GM12873 (cell line): ENCODE measurements around the gene CACNA1D.

Experiments used
- TF ChIP-seq, protein P1 (sequence below): IDR thresholded peaks from 2 replicates; pipeline ENCODE4 v1.5.1; 2012; ENCODE audit warnings: low read depth, mild to moderate bottlenecking, moderate library complexity, low read length, control low read depth; ENCODE audit not compliant: insufficient read depth; ENCODE audit errors: missing control alignments

Gene CACNA1D

DNA sequence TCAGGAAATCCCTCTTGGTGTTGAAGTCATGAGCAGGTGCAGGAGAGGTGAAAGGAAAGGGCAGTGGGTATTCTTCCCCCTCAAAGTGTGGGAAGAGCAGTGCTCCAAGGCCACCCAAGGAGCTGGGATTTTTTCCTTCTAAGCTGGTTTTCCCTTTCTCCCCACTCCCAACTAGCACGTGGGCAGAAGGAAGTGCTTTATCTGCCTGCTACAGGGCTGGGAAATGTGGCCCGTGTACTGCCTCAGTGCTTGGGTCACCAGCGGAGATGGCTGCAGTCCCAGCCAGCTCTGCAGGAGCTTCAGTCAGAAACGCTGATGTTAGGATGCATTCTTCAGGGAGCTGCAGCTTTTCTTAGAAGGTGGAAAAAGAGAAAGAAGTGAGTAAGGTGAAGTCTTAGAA lies 99.2 kb downstream of the CACNA1D start:
- TF ChIP-seq, protein P1, sequence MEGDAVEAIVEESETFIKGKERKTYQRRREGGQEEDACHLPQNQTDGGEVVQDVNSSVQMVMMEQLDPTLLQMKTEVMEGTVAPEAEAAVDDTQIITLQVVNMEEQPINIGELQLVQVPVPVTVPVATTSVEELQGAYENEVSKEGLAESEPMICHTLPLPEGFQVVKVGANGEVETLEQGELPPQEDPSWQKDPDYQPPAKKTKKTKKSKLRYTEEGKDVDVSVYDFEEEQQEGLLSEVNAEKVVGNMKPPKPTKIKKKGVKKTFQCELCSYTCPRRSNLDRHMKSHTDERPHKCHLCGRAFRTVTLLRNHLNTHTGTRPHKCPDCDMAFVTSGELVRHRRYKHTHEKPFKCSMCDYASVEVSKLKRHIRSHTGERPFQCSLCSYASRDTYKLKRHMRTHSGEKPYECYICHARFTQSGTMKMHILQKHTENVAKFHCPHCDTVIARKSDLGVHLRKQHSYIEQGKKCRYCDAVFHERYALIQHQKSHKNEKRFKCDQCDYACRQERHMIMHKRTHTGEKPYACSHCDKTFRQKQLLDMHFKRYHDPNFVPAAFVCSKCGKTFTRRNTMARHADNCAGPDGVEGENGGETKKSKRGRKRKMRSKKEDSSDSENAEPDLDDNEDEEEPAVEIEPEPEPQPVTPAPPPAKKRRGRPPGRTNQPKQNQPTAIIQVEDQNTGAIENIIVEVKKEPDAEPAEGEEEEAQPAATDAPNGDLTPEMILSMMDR, result no peak

DNA sequence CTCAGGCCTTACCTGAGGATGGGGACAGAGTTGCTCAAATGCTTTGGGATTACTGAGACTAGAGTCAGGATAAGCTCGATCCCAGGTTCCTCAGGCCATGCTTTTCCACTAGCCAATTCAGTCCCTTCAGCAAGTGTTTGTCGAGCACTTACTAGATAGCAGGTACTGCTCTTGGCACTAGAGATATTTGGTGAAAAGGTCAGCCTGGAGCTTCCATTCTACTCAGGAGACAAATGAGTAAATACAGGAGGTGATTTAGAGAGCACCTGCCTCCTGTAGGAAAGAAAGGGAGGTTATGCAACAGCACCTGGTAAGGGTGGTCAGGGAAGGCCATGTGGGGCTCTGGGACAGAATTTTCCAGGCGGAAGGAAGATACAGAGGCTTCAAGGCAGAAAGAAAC lies 99.9 kb downstream of the CACNA1D start:
- TF ChIP-seq, protein P1, result no peak

DNA sequence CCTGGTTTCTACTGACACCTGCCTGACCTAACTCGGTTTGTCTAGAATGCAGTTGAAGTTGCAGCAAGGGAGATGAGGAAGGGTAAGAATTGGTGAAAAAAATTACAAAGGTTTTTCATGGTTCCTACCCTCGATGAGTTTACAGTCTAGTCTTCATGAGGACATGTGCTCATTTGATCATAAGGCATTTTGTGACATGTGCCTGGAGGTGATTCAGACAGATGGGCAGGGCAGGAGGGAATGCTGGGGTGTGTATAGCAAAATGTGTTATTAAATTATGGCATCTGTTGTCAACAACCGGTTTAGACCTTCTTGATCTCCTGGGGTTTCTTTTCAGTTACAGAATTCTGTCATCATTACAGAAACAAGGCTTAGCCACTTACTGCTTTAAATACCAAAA lies 101.2 kb downstream of the CACNA1D start:
- TF ChIP-seq, protein P1, result no peak

DNA sequence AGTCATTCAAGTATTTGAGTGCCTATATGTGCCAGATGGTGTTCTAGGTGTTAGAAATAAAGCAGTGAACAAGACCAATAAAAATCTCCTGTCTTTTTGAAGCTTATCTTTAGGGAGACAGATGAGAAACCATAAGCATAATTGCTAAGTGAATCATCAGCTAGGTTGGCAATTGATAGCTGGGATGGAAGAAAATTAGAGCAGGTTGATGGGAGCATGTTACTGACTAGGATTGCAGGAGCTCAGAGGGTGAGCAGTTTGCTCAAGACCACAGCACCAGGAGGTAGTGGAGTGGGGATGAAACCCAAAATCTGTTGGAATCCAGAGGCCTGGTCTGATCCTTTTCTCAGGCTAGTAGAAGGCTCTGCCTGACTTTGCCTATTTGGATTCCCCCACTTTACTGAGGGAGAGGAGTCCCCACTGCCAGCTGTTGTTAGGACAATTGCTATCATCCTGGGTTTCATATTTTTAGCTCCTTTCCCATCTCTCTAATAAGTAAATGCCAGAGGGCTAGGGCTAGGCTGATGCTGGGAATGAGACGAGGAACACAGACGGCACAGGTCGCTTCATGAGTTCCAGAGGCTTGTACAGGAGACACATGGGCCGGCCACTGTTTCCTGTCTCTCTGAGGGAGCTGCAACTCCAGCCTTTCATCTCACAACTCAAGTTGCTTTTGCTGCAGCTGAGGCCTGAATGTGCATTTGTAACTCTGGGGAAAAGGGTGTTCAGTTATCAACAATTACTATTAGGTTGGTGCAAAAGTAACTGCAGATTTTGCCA lies 102.9 kb downstream of the CACNA1D start:
- TF ChIP-seq, protein P1, result no peak

DNA sequence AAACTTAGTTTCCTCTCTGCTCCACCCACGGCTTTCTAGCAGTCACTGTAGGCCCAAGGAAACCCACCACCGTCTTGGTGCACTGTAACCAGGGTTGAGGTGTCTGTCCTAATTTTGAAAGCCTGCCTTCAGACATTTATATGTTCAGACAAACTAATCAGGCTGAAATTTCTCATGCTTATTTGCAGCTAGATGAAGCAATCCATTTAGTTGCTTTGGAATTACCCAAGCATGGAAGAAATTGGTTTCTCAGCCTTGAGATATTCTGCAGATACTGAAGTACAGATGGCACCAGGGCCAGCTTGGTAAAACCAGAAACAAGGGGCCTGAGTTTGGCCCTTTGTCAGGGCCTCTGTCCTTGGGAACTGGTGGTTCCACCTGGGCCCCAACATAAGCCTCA lies 105.4 kb downstream of the CACNA1D start:
- TF ChIP-seq, protein P1, result no peak

DNA sequence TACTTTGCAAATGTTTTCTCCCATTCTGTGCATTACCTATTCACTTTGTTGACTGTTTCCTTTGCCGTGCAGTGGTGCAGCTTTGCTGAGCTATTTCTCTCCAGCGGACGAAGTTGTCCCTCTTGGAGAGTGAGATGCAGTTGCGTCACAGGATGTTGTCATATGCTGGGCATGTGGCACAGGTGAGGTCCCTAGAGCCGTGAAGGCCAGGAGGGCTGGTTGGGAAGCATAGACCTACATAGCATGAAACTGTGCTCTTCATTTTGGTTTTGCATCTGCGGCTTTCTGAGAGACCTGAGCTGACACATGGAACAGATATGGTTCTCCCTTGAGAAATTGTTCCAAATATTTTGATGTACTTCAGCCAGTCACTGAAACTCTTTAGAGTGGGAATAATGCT lies 108.5 kb downstream of the CACNA1D start:
- TF ChIP-seq, protein P1, result no peak

DNA sequence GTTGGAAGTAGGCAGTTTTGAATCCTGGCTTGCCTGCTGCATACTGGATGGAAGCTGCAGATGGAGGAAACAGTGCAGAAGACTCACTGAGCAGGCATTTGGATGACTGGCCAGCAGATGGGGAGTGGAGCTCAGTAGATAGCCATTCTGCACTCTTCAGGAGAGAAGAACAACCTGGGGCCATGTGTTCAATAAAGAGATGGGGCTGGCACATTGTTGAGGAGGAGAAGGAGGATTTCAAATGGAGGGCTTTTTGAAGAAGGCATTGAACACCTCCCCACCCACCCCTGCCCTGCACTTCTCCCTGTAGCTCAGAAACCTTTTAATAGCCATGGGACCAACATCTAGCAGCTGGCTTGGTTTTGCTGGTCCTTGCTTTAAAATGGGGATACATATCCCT lies 109.8 kb downstream of the CACNA1D start:
- TF ChIP-seq, protein P1, result no peak

DNA sequence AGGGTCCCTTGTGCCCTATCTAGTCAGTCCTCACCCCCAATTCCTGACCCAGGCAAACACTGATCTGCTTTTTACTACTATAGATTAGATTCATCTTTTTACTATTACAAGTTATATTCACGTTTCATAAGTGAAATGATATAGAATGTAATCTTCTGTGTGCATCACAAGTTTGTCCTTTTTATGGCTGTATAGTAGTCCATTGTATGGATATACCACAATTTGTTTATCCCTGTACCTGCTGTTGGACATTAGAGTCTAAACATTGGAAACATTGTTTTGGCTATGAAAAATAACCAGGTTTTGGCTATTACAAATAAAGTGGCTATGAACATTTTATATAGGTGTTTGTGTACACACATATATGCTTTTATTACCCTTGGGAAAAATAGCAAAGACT lies 112.4 kb downstream of the CACNA1D start:
- TF ChIP-seq, protein P1, result no peak
